ENCODE data around the gene ZNF331. TPM values are rescaled to one million over a fixed set of nuclear protein-coding genes. Genes with fewer than 3 reads are reported as not detected.

The ZNF331 gene
- total RNA-seq, 1 experiment from 2014 or later = 57.2 TPM

GRCh38 chr19:53598361-53598760 is 60.4 kb downstream of the ZNF331 start:
- Histone ChIP-seq H3K4me1 (ENCODE audit: insufficient read depth, low read length) (peaks cover 3% of the 10 kb centered on the region; the same call in 1 of the 2 replicates), H4K20me1 (ENCODE audit: control insufficient read depth, insufficient read depth, insufficient read length) (no peaks in the 10 kb centered on the region), H3K14ac (ENCODE audit: insufficient read depth, low read length) (no peak overlapping the region), H2BK15ac (ENCODE audit: low read depth, low read length) (no peak overlapping the region), H3K56ac (ENCODE audit: insufficient read length, low read depth, low read length) (no peak overlapping the region), H2AFZ (ENCODE audit: low read length) (no peak overlapping the region), H2BK12ac (ENCODE audit: insufficient read length, low read depth, low read length) (no peak overlapping the region), H4K5ac (ENCODE audit: insufficient read length, low read depth, low read length) (no peak overlapping the region), H3K9me3 (ENCODE audit: control insufficient read depth, low read depth, low read length) (no peaks in the 10 kb centered on the region), H3K23ac (ENCODE audit: insufficient read length, low read depth, low read length) (no peak overlapping the region), H2BK5ac (ENCODE audit: insufficient read length, low read length) (no peak overlapping the region), H3K79me2 (ENCODE audit: insufficient read depth, low read length) (no peaks in the 10 kb centered on the region), H3T11ph (ENCODE audit: low read length) (no peak overlapping the region), H4K91ac (ENCODE audit: insufficient read length, low read depth, low read length) (no peak overlapping the region), H3K9ac (ENCODE audit: extremely low read depth, insufficient read length, low read length) (no peak overlapping the region), H3K18ac (ENCODE audit: insufficient read length, low read depth, low read length) (no peak overlapping the region), H2BK120ac (ENCODE audit: low read depth, low read length, poor library complexity, severe bottlenecking) (no peak overlapping the region), H3K23me2 (ENCODE audit: insufficient read length, low read depth, low read length, poor library complexity, severe bottlenecking) (no peaks in the 10 kb centered on the region), H3K27me3 (ENCODE audit: insufficient read depth, low read length) (no peaks in the 10 kb centered on the region), H4K8ac (replicated peaks; ENCODE audit: insufficient read length, low read depth, low read length) (no peak overlapping the region), H3K4me2 (ENCODE audit: insufficient read depth, insufficient read length, low read length) (no peak overlapping the region), H3K4ac (ENCODE audit: low read depth, low read length) (no peak overlapping the region), H3K27ac (ENCODE audit: insufficient read length, low read depth, low read length) (no peak overlapping the region), H2AK5ac (ENCODE audit: insufficient read length, low read length) (no peak overlapping the region), H2BK20ac (ENCODE audit: low read depth, low read length, poor library complexity, severe bottlenecking) (no peak overlapping the region), H3K79me1 (ENCODE audit: insufficient read depth, low read depth, low read length, poor library complexity, severe bottlenecking) (no peaks in the 10 kb centered on the region)
- Mint-ChIP-seq H3K27me3 (ENCODE audit: low read depth) (no peaks in the 10 kb centered on the region), H3K27ac (peak overlapping the region; percentile 87 to 95 (median 92)), H3K4me1 (peaks cover 29 to 38% of the 10 kb centered on the region in 2 experiments), H3K4me3 (no peak overlapping the region), H3K9me3 (no peaks in the 10 kb centered on the region), H3K36me3 (ENCODE audit: insufficient read depth in 1 of 3, low read depth in 3 of 3) (no peaks in the 10 kb centered on the region)
- no peak for DNase-seq
- no CpG with 5 or more reads among the region's 10 CpGs for WGBS (ENCODE audit: extremely low coverage, insufficient read length, low lambda C conversion rate)
- no peak for TF ChIP-seq CTCF (conservative IDR thresholded peaks at IDR 0.05)

Data from H9 (cell line).